Right lobe of liver (tissue), 4 donors: Measurements from ENCODE around the gene SLPI.

ENCODE experiments used
- POLR2A ChIP-seq: fragments of 450-650 bp; IDR thresholded peaks from one replicate; pipeline ENCODE4 v1.6.1; 2017; ENCODE audit warnings: antibody characterized with exemption, mild to moderate bottlenecking
- TF ChIP-seq, protein P1 (sequence below), 4 donors: fragments of 200-600 bp in 3 of 4; fragments of 450-650 bp in 1 of 4; IDR thresholded peaks; one replicate each; pipeline versions ENCODE4 v1.5.1 to v1.8.0; 2016 to 2022; ENCODE audit warnings: antibody characterized with exemption in 4 of 4, mild to moderate bottlenecking in 2 of 4
- donor health status: DM: no; HTN: no; CAD: no.
- donor health status: DM: no; HTN: no; CAD: no.
- donor health status: DM: no; HTN: yes; CAD: no.

GRCh38 chr20:45292343-45292742 lies 38.0 kb upstream of the SLPI start:
- TF ChIP-seq, protein P1, sequence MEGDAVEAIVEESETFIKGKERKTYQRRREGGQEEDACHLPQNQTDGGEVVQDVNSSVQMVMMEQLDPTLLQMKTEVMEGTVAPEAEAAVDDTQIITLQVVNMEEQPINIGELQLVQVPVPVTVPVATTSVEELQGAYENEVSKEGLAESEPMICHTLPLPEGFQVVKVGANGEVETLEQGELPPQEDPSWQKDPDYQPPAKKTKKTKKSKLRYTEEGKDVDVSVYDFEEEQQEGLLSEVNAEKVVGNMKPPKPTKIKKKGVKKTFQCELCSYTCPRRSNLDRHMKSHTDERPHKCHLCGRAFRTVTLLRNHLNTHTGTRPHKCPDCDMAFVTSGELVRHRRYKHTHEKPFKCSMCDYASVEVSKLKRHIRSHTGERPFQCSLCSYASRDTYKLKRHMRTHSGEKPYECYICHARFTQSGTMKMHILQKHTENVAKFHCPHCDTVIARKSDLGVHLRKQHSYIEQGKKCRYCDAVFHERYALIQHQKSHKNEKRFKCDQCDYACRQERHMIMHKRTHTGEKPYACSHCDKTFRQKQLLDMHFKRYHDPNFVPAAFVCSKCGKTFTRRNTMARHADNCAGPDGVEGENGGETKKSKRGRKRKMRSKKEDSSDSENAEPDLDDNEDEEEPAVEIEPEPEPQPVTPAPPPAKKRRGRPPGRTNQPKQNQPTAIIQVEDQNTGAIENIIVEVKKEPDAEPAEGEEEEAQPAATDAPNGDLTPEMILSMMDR (IDR thresholded peaks at IDR 0.05) = no peak
- no peak for TF ChIP-seq POLR2A
